ENCODE results near the gene STAT5B.
"Not testable (repeated sequence)": the region's sequence is repeated elsewhere in the genome, so short reads cannot be mapped to it uniquely, and the experiment has no call there.

STAT5B gene

DNA sequence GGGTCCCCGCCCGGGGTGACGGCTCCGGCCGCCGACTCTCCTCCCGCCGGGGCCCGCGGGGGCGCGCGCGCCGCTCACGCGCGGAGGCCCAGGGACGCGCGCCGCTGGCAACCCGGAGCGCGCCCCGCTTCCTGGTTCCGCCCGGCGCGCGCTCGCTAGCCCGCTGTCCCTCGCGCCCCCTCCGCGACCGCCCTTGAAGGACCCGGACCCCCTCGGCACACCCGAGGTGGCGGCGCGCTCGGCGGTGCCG, at the start of gene STAT5B:
STAT5B (minus strand) TSS at position 33 of the 250 bp plus-strand sequence. CDS start 44,264 bp downstream, outside the sequence.
- Mint-ChIP-seq H3K36me3 (peaks cover 0 to 25% of the 10 kb centered on the region in 2 donors), H3K4me3 (peak within 1 kb of the TSS; percentile 84 to 91), H3K27me3 (no peaks in the 10 kb centered on the region), H3K27ac (peak within 1 kb of the TSS; percentile 94), H3K4me1 (peaks cover 40 to 57% of the 10 kb centered on the region in 2 donors), H3K9me3 (no peaks in the 10 kb centered on the region)
- peak; percentile 59 for DNase-seq
- ATAC-seq (replicated peaks): peak; percentile 75 to 84

DNA sequence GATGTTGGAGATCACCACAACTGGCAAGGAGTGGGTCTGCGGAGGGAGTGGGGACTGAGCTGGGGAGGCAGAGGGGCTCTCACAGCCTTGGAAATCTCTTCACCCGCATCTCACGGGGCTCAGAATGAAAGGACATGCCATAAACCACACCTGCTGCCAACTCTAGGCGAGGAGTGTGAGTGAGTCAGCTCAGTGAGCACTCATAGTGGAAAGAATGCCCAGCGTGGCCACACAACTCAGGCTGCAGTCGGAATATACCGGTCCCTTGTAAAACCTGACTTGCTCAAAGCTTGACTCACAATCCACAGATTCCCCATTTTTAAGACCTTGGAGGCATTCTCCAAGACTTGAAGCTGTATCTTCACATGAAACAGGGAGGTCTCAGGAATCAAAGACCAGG, 48.8 kb upstream of the STAT5B start:
- DNase-seq (no peak), ATAC-seq (replicated peaks) (no peak)
- H3K27me3 Mint-ChIP-seq: no peaks in the 10 kb centered on the region
- no peaks in the 10 kb centered on the region for H3K9me3 Mint-ChIP-seq
- no peak overlapping the region for H3K27ac Mint-ChIP-seq
- H3K36me3 Mint-ChIP-seq: peaks cover 43 to 66% of the 10 kb centered on the region in 2 donors
- H3K4me1 Mint-ChIP-seq: peaks cover 18 to 30% of the 10 kb centered on the region in 2 donors
- H3K4me3 Mint-ChIP-seq: no peak overlapping the region

DNA sequence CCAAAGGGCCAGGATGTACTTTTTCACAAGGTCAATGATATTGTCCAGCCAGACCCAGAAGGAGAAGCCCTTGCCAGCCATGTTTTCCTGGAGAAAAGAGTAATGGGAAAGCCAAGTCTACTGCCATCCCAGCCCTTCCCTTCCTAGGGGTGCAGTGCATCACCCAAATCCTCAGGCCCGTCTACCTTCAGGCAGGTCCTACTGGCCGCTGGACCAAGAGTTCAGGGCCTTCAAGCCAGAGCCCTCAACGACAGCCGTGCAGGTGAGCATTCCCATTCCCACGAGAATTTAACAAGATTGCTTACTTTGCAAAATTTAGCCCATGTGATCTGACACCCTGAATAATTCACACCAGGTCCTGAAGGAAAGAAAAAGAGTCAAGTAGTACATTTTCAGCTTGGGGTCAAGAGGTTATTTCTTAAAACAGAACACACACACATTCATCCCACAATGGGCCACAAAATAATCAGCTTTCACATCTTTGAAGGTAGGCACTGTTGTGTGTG, 47.1 kb upstream of the STAT5B start:
- ATAC-seq (replicated peaks) (no peak), DNase-seq (no peak)
- Mint-ChIP-seq H3K27ac (no peak overlapping the region), H3K9me3 (no peaks in the 10 kb centered on the region), H3K4me3 (no peak overlapping the region), H3K4me1 (peaks cover 27 to 37% of the 10 kb centered on the region in 2 donors), H3K27me3 (no peaks in the 10 kb centered on the region), H3K36me3 (peaks cover 51 to 66% of the 10 kb centered on the region in 2 donors)

DNA sequence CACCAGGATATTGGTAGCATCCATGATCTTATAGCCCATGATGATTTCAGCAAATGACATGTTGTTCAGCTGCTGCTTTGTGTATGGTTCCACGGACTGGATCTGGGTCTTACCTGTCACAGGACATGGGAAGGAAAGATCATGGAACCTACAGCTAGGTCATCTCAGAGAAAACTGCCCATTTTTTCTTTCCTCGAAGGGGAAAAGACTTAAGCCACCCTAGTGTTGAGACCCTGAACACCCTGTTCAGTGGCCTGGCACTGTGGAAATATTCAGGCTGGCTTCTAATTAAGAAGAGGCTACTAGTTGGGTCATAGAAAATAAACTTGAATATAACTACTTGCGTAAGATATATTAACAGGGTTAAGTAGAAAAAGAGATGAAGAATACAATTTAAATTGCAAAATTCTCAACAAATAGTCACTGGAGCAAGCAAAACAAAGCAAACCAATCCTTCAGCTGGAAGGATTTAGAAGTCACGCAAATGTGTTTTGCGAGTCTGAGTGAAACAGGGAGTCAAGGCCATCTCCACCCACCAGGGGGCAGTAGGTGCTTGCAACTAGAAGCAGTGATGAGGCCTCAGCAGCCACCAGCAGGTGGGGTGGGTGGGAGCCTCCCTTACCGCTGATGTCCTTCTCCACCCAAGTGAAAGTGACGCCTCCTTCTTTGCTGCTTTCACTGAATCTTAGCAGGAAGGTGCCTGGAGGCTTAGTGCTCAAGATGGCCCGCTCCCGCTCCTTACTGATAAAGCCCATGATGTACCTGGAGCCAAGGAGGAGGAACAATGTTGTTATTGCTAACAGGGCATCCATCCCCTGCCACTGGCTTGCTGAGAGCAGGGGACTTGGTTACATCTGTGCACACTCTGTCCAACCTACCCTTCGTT, 46.4 kb upstream of the STAT5B start:
- ATAC-seq (replicated peaks) (peak; percentile 92 to 94), DNase-seq (peak; percentile 81)
- Mint-ChIP-seq H3K27me3 (no peaks in the 10 kb centered on the region), H3K4me3 (no peak overlapping the region), H3K36me3 (peaks cover 51 to 70% of the 10 kb centered on the region in 2 donors), H3K27ac (no peak overlapping the region), H3K4me1 (peaks cover 27 to 37% of the 10 kb centered on the region in 2 donors), H3K9me3 (no peaks in the 10 kb centered on the region)

DNA sequence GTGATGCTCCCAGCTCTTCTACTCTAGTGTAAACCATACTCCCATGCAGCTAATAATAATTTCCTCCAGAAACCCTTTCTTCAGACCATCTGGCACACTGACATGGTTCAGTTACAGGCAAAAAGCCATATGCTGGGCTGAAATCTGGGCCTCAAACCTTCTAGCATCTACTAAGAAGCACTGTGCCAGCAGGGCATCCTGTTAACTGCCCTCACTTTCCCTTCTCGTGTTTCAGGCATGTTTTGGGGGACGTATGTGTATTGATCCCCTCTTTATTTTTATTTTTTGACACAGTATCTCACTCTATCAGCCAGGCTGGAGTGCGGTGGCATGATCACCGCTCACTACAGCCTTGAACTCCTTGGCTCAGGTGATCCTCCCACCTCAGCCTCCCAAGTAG, 45.4 kb upstream of the STAT5B start:
- no peak for ATAC-seq (replicated peaks)
- Mint-ChIP-seq H3K4me3 (no peak overlapping the region), H3K27me3 (no peaks in the 10 kb centered on the region), H3K9me3 (no peaks in the 10 kb centered on the region), H3K4me1 (peaks cover 32 to 37% of the 10 kb centered on the region in 2 donors), H3K36me3 (peaks cover 52 to 74% of the 10 kb centered on the region in 2 donors), H3K27ac (peak overlapping the region; percentile 9)
- DNase-seq: no peak

DNA sequence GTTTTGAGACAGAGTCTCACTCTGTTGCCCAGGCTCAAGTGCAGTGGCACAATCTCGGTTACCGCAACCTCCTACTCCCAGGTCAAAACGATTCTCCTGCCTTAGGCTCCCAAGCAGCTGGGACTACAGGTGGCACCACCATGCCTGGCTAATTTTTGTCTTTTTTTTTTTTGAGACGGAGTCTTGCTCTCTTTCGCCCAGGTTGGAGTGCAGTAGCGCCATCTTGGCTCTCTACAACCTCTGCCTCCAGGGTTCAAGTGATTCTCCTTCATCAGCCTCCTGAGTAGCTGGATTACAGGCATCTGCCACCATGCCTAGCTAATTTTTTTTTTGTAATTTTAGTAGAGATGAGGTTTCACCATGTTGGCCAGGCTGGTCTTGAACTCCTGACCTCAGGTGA, 41.8 kb upstream of the STAT5B start:
- not testable (repeated sequence) for H3K9me3 Mint-ChIP-seq; H3K4me3 Mint-ChIP-seq; H3K27me3 Mint-ChIP-seq; ATAC-seq (replicated peaks); DNase-seq; H3K27ac Mint-ChIP-seq
- Mint-ChIP-seq H3K4me1 (peaks cover 45 to 63% of the 10 kb centered on the region in 2 donors), H3K36me3 (peaks cover 46 to 70% of the 10 kb centered on the region in 2 donors)

DNA sequence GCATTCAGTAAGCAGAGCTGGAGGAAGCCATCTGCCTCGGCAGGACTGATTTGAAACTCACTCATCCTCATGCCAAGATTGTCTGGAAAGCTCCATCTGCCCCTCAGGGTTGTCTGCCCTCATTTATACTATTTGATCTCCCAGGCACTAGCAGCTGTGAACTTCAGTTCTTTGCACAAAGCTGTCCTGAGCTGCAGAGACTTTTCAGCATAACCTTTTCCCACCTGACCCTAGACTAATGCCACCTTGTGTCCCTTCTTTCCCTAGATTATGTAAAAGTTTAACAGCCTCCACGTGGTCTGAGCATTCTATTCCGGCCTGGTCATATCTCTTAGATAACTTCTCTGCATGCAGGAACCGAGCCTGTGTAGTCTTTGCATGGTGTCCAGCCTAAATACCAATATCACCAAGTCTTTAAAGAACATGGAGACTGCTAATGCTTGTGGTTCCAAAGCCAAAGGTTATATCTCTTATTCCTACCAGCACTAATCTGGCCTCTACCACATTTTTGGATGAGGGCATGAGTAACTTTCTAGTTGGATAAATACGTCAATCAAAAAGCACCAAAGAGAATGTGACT, 41.2 kb upstream of the STAT5B start:
- H3K4me3 Mint-ChIP-seq: no peak overlapping the region
- no peak overlapping the region for H3K27ac Mint-ChIP-seq
- ATAC-seq (replicated peaks) (no peak), DNase-seq (no peak)
- peaks cover 41 to 63% of the 10 kb centered on the region in 2 donors for H3K4me1 Mint-ChIP-seq
- H3K9me3 Mint-ChIP-seq: no peaks in the 10 kb centered on the region
- no peaks in the 10 kb centered on the region for H3K27me3 Mint-ChIP-seq
- H3K36me3 Mint-ChIP-seq: peaks cover 42 to 63% of the 10 kb centered on the region in 2 donors

DNA sequence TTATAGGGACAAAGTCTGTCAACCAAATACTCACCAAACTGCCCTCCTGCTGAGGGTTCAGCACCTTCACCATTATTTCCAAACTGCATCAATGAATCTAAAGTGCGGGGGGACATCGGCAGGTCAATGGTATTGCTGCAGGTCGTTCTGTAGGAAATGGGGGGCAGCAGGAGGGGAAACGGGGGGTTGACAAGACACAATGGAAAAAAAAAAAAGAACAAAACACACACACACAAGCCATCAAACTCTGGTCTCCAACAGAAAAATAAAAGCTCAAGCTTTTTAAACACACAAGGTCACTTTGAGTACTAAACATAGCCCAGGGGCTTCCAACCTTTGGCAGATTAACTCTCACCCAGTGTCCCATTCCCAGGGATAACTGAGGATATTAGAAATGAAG, 40.6 kb upstream of the STAT5B start:
- ATAC-seq (replicated peaks) (no peak), DNase-seq (no peak)
- Mint-ChIP-seq H3K9me3 (no peaks in the 10 kb centered on the region), H3K4me3 (no peak overlapping the region), H3K27ac (peak overlapping the region; percentile 47), H3K4me1 (peaks cover 44 to 63% of the 10 kb centered on the region in 2 donors), H3K36me3 (peaks cover 38 to 61% of the 10 kb centered on the region in 2 donors), H3K27me3 (no peaks in the 10 kb centered on the region)

DNA sequence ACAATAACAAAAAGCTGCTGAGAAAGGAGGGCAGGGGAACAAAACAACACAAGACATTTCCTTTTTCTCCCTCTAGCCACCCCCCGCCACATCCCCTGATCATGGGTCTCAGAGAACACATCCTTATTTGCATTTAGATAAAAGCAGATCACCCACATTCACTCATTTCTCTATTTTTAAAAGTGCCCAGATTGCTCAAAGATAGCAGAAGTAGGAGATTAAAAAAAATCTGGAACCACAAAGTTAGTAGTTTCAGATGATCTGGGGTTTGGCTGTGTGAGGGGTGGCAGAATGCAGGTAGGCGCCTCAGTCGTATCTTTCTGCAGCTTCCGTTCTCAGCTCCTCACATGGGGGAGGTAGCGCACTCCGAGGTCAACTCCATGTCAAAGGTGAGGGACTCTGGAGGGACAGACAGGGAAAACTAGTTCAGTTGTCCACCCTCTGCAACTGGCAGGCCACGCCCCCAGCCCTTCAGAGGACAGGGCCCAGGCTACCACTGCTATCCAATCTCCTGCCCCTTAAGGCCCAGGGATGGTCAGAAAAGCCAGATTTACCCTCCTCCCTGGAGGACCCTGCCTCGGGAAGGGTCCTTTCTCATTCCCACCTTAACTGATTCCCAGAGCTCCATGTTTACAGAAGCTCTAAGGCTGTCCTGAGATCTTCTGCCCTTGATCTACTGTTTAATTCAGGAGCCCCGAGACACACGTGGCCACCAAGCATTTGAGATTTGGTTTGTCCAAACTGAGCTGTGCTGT, 39.4 kb upstream of the STAT5B start:
- Mint-ChIP-seq H3K4me3 (peak overlapping the region; percentile 20 to 56), H3K36me3 (peaks cover 43 to 64% of the 10 kb centered on the region in 2 donors)
- ATAC-seq (replicated peaks): peak; percentile 46 to 59

DNA sequence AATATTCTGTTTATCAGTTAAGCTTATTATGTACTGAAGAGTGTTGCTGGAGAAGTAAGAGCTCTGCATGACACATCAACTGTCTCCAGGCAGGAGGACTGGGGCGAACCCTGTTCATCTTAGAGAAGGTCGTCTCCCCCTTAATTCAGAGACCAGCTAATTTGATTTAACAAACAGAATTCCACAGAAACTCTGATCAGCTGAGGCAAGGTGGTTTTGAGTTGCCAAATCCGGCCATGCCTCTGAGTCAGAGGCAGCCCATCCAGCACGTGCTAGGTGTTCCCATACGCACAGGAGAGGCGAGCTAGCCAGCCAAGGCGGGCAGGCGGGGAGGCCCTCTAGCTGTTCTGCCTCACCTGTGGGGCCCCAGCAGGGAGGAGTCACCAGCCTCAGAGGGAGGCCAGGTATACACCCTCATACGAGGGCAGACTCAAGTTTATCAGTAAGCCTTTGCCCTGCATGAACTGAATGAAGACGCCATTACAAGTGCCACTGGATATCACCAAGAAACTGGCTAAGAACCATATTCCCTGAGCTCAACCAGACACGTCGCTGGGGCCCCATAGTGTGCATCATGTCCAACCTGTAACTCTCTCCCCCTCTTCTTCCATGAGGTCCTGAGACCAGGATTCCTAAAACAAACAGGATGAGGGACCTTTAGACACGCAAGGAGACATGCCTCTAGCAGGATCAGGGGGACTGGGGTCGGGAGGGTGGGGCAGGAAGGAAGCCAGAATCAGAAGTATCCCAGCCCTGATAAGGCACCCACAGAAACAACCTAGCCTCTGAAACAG, 37.8 kb upstream of the STAT5B start:
- no peaks in the 10 kb centered on the region for H3K9me3 Mint-ChIP-seq
- H3K36me3 Mint-ChIP-seq: peaks cover 45 to 66% of the 10 kb centered on the region in 2 donors
- no peak for ATAC-seq (replicated peaks)
- H3K27ac Mint-ChIP-seq: peak overlapping the region; percentile 88
- H3K4me1 Mint-ChIP-seq: peaks cover 53 to 70% of the 10 kb centered on the region in 2 donors
- no peak for DNase-seq
- no peaks in the 10 kb centered on the region for H3K27me3 Mint-ChIP-seq
- H3K4me3 Mint-ChIP-seq: no peak overlapping the region

More for the DNA sequence above, 39.4 kb upstream of the STAT5B start:
- Mint-ChIP-seq H3K27ac (peak overlapping the region; percentile 74), H3K27me3 (no peaks in the 10 kb centered on the region), H3K4me1 (peaks cover 48 to 66% of the 10 kb centered on the region in 2 donors), H3K9me3 (no peaks in the 10 kb centered on the region)
- no peak for DNase-seq

DNA sequence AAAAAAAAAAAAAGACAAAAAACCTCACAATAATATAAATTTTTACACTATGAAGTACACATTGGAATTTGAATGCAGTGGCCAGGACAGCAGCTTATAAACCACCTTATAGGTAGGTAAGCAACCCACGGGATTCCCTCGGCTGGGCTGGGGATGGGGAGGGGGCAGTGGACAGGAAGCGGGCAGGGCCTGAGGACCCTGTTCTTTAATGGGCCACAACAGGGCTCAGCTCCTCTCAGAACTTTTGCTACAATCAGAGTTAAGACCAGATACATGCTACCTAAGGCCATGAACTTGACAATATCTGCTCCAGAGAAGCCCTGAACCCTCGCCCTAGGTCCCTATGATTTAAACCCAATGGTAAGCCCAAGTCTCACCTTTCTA, 37.2 kb upstream of the STAT5B start:
- Mint-ChIP-seq H3K9me3 (no peaks in the 10 kb centered on the region), H3K4me3 (no peak overlapping the region), H3K27me3 (no peaks in the 10 kb centered on the region), H3K4me1 (peaks cover 56 to 75% of the 10 kb centered on the region in 2 donors), H3K27ac (peak overlapping the region; percentile 88), H3K36me3 (peaks cover 44 to 67% of the 10 kb centered on the region in 2 donors)
- DNase-seq (no peak), ATAC-seq (replicated peaks) (no peak)

DNA sequence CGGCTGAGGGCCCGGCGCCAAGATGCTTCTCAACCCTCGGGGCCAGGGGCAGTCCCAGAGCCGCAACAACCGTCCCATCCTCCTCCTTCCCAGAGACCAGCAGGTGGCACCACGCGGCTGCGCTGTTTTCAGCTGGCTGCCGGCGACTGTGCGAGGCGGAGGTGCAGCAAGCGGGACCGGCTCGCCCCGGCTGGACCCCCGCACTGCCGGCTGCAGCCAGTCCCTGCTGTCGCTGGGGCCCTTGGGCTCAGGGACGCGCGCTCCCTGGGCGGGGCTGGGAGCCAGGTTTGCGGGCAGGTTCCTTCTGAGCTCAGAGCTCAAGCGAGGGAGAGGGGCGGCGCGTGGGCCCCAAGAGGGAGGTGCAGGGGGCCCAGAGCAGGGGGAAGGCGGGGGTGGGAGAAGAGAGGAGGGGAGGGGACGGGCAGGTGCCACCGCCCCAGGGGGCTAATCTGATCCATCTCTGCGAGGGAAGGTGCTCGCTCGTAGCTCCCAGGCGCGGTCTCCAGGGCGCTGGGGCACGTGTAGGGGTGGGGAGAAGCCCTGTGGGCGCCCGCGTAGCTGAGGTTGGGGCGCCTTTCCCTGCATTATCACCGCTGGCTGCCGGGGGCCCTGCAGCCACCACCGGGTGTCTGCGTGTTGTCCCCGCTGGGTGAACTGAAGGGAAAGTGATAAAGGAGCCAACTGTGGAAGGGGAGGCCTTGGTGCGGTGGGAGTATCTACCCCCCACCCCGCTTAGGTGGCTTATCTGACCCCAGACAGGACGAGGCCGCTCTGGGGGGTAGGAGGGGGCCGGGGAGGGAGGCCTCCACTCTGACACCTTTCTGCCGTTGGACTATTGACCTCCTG, 36.3 kb upstream of the STAT5B start:
- DNase-seq (peak; percentile 78), ATAC-seq (replicated peaks) (peak; percentile 71 to 75)
- H3K4me1 Mint-ChIP-seq: peaks cover 60 to 83% of the 10 kb centered on the region in 2 donors
- peaks cover 50 to 69% of the 10 kb centered on the region in 2 donors for H3K36me3 Mint-ChIP-seq
- H3K27ac Mint-ChIP-seq: peak overlapping the region; percentile 92
- no peaks in the 10 kb centered on the region for H3K27me3 Mint-ChIP-seq
- peak overlapping the region; percentile 57 to 68 for H3K4me3 Mint-ChIP-seq
- H3K9me3 Mint-ChIP-seq: no peaks in the 10 kb centered on the region

DNA sequence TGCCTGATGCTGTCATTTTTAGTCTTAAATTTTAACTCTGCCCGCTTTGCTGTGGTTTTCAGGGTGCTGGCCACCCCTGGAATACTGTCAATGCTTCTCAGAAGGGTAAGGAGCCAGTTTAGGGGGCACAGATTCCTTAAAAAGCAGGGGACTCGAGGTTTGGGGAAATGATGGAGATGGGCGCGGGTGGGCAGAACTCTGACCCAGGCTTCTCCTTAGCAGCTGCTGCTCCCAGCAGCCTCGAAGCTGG, 35.8 kb upstream of the STAT5B start:
- Mint-ChIP-seq H3K36me3 (peaks cover 53 to 70% of the 10 kb centered on the region in 2 donors), H3K4me3 (peak overlapping the region; percentile 57 to 68)

More for the DNA sequence above, 35.8 kb upstream of the STAT5B start:
- ATAC-seq (replicated peaks) (peak in 1 of 2 donors; percentile 0), DNase-seq (no peak)
- peaks cover 64 to 88% of the 10 kb centered on the region in 2 donors for H3K4me1 Mint-ChIP-seq
- H3K27ac Mint-ChIP-seq: peak overlapping the region; percentile 92
- no peaks in the 10 kb centered on the region for H3K27me3 Mint-ChIP-seq
- no peaks in the 10 kb centered on the region for H3K9me3 Mint-ChIP-seq
